ENCODE results near the gene SPAG16. TPM values are rescaled to one million over a fixed set of nuclear protein-coding genes. Genes with fewer than 3 reads are reported as not detected.

Gene SPAG16
- total RNA-seq, 1 experiment from 2014 or later = 0.30 TPM

GRCh38 chr2:213524164-213524563 is 239.9 kb downstream of the SPAG16 start:
- H3K79me2 ChIP-seq (ENCODE audit: insufficient read depth, low read length) = no peaks in the 10 kb centered on the region
- RAD21 ChIA-PET (ENCODE audit: low non-redundant PET in 1 of 2, low total read pairs in 2 of 2, uncharacterized antibody in 2 of 2, unreplicated experiment in 2 of 2) = no interaction called here
- H3K27ac ChIP-seq (ENCODE audit: low read depth, low read length) = no peak overlapping the region
- POLR2A ChIA-PET = no interaction called here
- no peak overlapping the region for H3K4me3 ChIP-seq (replicated peaks in 1 of 2; ENCODE audit: low read depth in 1 of 2, low read length in 2 of 2)
- BruUV-seq (replicated peaks) = no TSS peak
- TF ChIP-seq MAX (IDR thresholded peaks at IDR 0.05) (no peak), ELF1 (IDR thresholded peaks at IDR 0.05; ENCODE audit: borderline replicate concordance, low read depth) (no peak), ZNF274 (IDR thresholded peaks at IDR 0.05; ENCODE audit: low read depth, low read length) (no peak), TCF7L2 (IDR thresholded peaks at IDR 0.05; ENCODE audit: borderline replicate concordance, extremely low read depth, insufficient read depth, insufficient read length) (no peak), POLR2A (IDR thresholded peaks at IDR 0.05; ENCODE audit: borderline replicate concordance, extremely low read depth, insufficient read depth, insufficient read length) (no peak), CTCF (IDR thresholded peaks at IDR 0.05 in 2 of 3, conservative IDR thresholded peaks at IDR 0.05 in 1 of 3; ENCODE audit: borderline replicate concordance in 1 of 3, insufficient read depth in 1 of 3, low read depth in 2 of 3, low read length in 2 of 3) (no peak), EZH2phosphoT487 (IDR thresholded peaks at IDR 0.05; ENCODE audit: borderline replicate concordance) (no peak), JUND (IDR thresholded peaks at IDR 0.05) (no peak), POLR2AphosphoS5 (IDR thresholded peaks at IDR 0.05; ENCODE audit: low read depth, low read length) (no peak), EGR1 (IDR thresholded peaks at IDR 0.05; ENCODE audit: low read depth) (no peak), ZFX (IDR thresholded peaks at IDR 0.05) (no peak), ZBTB33 (IDR thresholded peaks at IDR 0.05; ENCODE audit: extremely low read depth, insufficient replicate concordance, low read length) (no peak), CBX3 (IDR thresholded peaks at IDR 0.05; ENCODE audit: low read depth) (no peak), EZH2 (IDR thresholded peaks at IDR 0.05) (no peak), FOSL1 (IDR thresholded peaks at IDR 0.05; ENCODE audit: low read depth) (no peak), SRF (IDR thresholded peaks at IDR 0.05; ENCODE audit: low read depth) (no peak)
- TF ChIP-seq, protein P1, sequence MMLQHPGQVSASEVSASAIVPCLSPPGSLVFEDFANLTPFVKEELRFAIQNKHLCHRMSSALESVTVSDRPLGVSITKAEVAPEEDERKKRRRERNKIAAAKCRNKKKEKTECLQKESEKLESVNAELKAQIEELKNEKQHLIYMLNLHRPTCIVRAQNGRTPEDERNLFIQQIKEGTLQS (IDR thresholded peaks at IDR 0.05) = no peak
- no peaks in the 10 kb centered on the region for H3K9me3 ChIP-seq (ENCODE audit: control insufficient read depth in 1 of 2, insufficient read depth in 1 of 2, low read depth in 1 of 2, low read length in 2 of 2)
- no peak overlapping the region for H2AFZ ChIP-seq (ENCODE audit: low read depth, low read length, poor library complexity, severe bottlenecking)
- no peak for ATAC-seq
- CTCF ChIA-PET = no interaction called here
- no peaks in the 10 kb centered on the region for H3K36me3 ChIP-seq (ENCODE audit: control insufficient read depth in 1 of 2, insufficient read depth in 2 of 2, low read length in 2 of 2)
- no peak overlapping the region for H3K9ac ChIP-seq (ENCODE audit: low read length)
- intact Hi-C loops (cut with micrococcal nuclease) = no loop called here
- no peak overlapping the region for H3K4me2 ChIP-seq (ENCODE audit: low read length)
- H3K9me2 ChIP-seq (ENCODE audit: insufficient read depth) = no peaks in the 10 kb centered on the region
- H3K4me1 ChIP-seq (ENCODE audit: control insufficient read depth in 1 of 2, insufficient read depth in 2 of 2, low read length in 2 of 2) = no peaks in the 10 kb centered on the region
- no peak for DNase-seq (ENCODE audit: low read depth, low spot score)
- no peaks in the 10 kb centered on the region for H4K20me1 ChIP-seq (ENCODE audit: insufficient read depth)
- no peaks in the 10 kb centered on the region for H3K27me3 ChIP-seq (ENCODE audit: insufficient read depth, low read length)
